GM11168 (cell line): ENCODE data around the gene ITIH1.
"Not testable (repeated sequence)": the region's sequence is repeated elsewhere in the genome, so short reads cannot be mapped to it uniquely, and the experiment has no call there.

ENCODE experiments used
- in situ Hi-C: fragments of 300-500 bp; cut with MboI; formaldehyde crosslinking; loops from one replicate; pipeline ENCODE4 v1.12.0; 2022; ENCODE audit warnings: low sequenced_read_pairs; ENCODE audit not compliant: unreplicated experiment

The ITIH1 gene

GRCh38 chr3:52777127-52777958 lies at the start of gene ITIH1:
Gene ITIH1, plus strand, starts transcription at chr3:52777599. Its CDS starts 17 bp downstream, at chr3:52777616.
- in situ Hi-C loops, result no loop called here

GRCh38 chr3:52728753-52729152 lies 48.6 kb upstream of the ITIH1 start:
- in situ Hi-C loops, result not testable (repeated sequence)

- in situ Hi-C loops, result no loop called here
Measured at GRCh38 chr3:52730681-52731080, 46.7 kb upstream of the ITIH1 start.

GRCh38 chr3:52731590-52731989 lies 45.8 kb upstream of the ITIH1 start:
- in situ Hi-C loops, result no loop called here

GRCh38 chr3:52733256-52733891 lies 44.0 kb upstream of the ITIH1 start:
- in situ Hi-C loops, result no loop called here

- in situ Hi-C loops, result no loop called here
Measured at GRCh38 chr3:52739730-52740129, 37.7 kb upstream of the ITIH1 start.

GRCh38 chr3:52742418-52743041 lies 34.9 kb upstream of the ITIH1 start:
- in situ Hi-C loops, result no loop called here

GRCh38 chr3:52743152-52743551 lies 34.2 kb upstream of the ITIH1 start:
- in situ Hi-C loops, result no loop called here

GRCh38 chr3:52743721-52744120 lies 33.7 kb upstream of the ITIH1 start:
- in situ Hi-C loops, result no loop called here

GRCh38 chr3:52752045-52752660 lies 25.2 kb upstream of the ITIH1 start:
- in situ Hi-C loops, result no loop called here

GRCh38 chr3:52754373-52754772 lies 23.0 kb upstream of the ITIH1 start:
- in situ Hi-C loops, result no loop called here

GRCh38 chr3:52756141-52756540 lies 21.3 kb upstream of the ITIH1 start:
- in situ Hi-C loops, result no loop called here

GRCh38 chr3:52763466-52763865 lies 13.9 kb upstream of the ITIH1 start:
- in situ Hi-C loops, result no loop called here

GRCh38 chr3:52769786-52770455 lies 7.5 kb upstream of the ITIH1 start:
- in situ Hi-C loops, result no loop called here

GRCh38 chr3:52770496-52771333 lies 6.7 kb upstream of the ITIH1 start, which contains the start of gene NEK4:
Gene NEK4, minus strand, starts transcription at chr3:52770940. Its CDS starts 194 bp downstream, at chr3:52770746.
- in situ Hi-C loops, result no loop called here

- in situ Hi-C loops, result no loop called here
Measured at GRCh38 chr3:52771334-52771681, 6.1 kb upstream of the ITIH1 start.

GRCh38 chr3:52771702-52772101 lies 5.7 kb upstream of the ITIH1 start:
- in situ Hi-C loops, result no loop called here

- in situ Hi-C loops, result no loop called here
Measured at GRCh38 chr3:52773361-52774065, 3.9 kb upstream of the ITIH1 start.
